IPS-18a (cell line): Measurements from ENCODE around the gene DMD.
"Not testable (repeated sequence)": the region's sequence is repeated elsewhere in the genome, so short reads cannot be mapped to it uniquely, and the experiment has no call there.

ENCODE experiments used
- H3K27ac ChIP-seq: one replicate; pipeline ENCODE4 v1.5.1; 2013; ENCODE audit warnings: low read length
- H3K27me3 ChIP-seq: one replicate; pipeline ENCODE4 v1.6.1; 2013; ENCODE audit warnings: mild to moderate bottlenecking, low read length; ENCODE audit not compliant: control insufficient read depth, insufficient read depth
- H3K36me3 ChIP-seq: one replicate; pipeline ENCODE4 v1.6.1; 2013; ENCODE audit warnings: low read depth, low read length; ENCODE audit not compliant: control insufficient read depth
- H3K4me1 ChIP-seq: one replicate; pipeline ENCODE4 v1.6.1; 2013; ENCODE audit warnings: low read depth, low read length; ENCODE audit not compliant: control insufficient read depth
- H3K4me3 ChIP-seq: one replicate; pipeline ENCODE4 v1.5.1; 2013; ENCODE audit warnings: low read length
- H3K9ac ChIP-seq: one replicate; pipeline ENCODE4 v1.6.1; 2013; ENCODE audit warnings: mild to moderate bottlenecking, low read length, moderate library complexity
- H3K9me3 ChIP-seq: one replicate; pipeline ENCODE4 v1.6.1; 2013; ENCODE audit warnings: low read depth, low read length; ENCODE audit not compliant: control insufficient read depth

The DMD gene

DNA sequence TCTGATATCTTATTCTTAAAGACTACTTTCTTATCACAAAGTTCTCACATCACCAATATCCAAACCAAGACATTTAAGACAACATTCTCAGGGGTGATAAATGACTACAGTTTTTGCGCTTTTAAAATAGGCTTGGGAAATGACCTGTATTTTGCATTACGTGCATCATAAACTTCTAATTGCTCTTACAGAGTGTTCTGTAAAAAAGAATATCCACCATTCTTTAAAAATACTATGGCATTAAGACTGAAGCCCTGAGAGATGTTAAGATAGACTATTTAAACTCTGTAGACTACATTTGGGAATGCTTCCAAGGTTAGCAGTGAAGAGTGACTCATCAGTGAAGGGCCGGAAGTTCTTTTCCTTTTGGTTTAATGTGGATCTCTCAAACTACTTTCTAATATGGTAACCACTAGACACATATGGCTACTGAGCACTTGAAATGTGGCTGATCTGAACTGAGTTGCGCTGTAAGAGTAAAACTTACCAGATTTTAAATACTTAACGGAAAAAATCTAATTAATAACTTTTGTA, 1620.7 kb downstream of the DMD start:
- Histone ChIP-seq H3K36me3 (no peaks in the 10 kb centered on the region), H3K9ac (no peak overlapping the region), H3K4me1 (no peaks in the 10 kb centered on the region), H3K9me3 (peaks cover 17% of the 10 kb centered on the region), H3K27me3 (no peaks in the 10 kb centered on the region), H3K27ac (no peak overlapping the region), H3K4me3 (no peak overlapping the region)

GRCh38 chrX:31589503-31589902, 1621.8 kb downstream of the DMD start:
- no peaks in the 10 kb centered on the region for H3K4me1 ChIP-seq
- no peaks in the 10 kb centered on the region for H3K27me3 ChIP-seq
- no peak overlapping the region for H3K27ac ChIP-seq
- peaks cover 13% of the 10 kb centered on the region for H3K9me3 ChIP-seq
- no peaks in the 10 kb centered on the region for H3K36me3 ChIP-seq
- H3K4me3 ChIP-seq, result no peak overlapping the region
- no peak overlapping the region for H3K9ac ChIP-seq

GRCh38 chrX:31588355-31588754, 1623.0 kb downstream of the DMD start:
- Histone ChIP-seq H3K4me3 (no peak overlapping the region), H3K27ac (no peak overlapping the region), H3K9me3 (peaks cover 13% of the 10 kb centered on the region), H3K27me3 (no peaks in the 10 kb centered on the region), H3K9ac (no peak overlapping the region), H3K36me3 (no peaks in the 10 kb centered on the region), H3K4me1 (no peaks in the 10 kb centered on the region)

DNA sequence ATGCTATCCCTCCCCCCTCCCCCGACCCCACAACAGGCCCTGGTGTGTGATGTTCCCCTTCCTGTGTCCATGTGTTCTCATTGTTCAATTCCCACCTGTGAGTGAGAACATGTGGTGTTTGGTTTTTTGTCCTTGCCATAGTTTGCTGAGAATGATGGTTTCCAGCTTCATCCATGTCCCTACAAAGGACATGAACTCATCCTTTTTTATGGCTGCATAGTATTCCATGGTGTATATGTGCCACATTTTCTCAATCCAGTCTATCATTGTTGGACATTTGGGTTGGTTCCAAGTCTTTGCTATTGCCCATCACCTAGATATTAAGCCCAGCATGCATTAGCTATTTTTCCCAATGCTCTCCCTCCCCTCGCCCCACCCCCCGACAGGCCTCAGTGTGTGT, 1627.5 kb downstream of the DMD start:
- not testable (repeated sequence) for H3K9me3 ChIP-seq, H3K4me1 ChIP-seq

DNA sequence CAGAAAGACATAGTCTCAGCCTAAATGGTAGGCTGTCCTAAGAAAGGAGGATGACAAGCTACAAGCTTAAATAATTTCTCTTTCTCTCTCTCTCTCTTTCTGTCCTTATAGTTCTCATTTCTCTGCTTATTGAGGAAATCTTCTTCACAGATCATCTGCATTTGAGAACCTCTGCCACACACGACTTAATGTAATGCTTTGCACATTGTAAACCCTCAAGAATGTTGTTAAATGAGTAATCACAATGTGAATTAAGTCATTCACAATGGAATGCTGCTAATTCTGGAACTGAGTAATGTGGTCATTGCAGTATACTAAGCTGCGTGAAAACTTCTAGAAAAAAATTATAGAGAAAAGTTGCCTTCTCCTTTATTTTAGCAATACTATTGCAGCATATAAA, 1630.6 kb downstream of the DMD start:
- H3K4me1 ChIP-seq, result peaks cover 4% of the 10 kb centered on the region
- H3K36me3 ChIP-seq, result no peaks in the 10 kb centered on the region
- no peak overlapping the region for H3K4me3 ChIP-seq
- no peaks in the 10 kb centered on the region for H3K27me3 ChIP-seq
- no peak overlapping the region for H3K9ac ChIP-seq
- H3K27ac ChIP-seq, result no peak overlapping the region
- H3K9me3 ChIP-seq, result peaks cover 5% of the 10 kb centered on the region

More for the DNA sequence above, 1627.5 kb downstream of the DMD start:
- not testable (repeated sequence) for H3K36me3 ChIP-seq, H3K9ac ChIP-seq, H3K27ac ChIP-seq, H3K4me3 ChIP-seq, H3K27me3 ChIP-seq

DNA sequence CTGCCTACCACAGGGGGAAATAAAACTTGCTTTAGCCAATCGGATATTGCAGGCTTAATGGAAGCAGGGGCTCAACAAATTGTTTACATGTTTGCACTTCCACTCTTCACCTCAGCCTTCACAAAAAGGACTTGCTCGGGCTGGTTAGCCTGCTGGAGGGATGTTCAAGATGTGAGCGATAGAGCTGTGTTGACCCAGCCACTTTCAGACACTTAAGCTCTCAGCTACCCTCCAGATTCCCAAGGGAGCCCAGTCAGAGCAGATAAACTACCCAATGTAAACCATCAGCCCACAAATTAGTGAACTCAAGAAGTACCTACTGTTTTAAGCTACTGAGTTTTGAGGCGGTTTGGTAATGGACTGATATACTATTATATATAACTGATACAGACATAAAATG, 1631.1 kb downstream of the DMD start:
- Histone ChIP-seq H3K27ac (no peak overlapping the region), H3K36me3 (no peaks in the 10 kb centered on the region), H3K4me3 (no peak overlapping the region), H3K27me3 (no peaks in the 10 kb centered on the region), H3K9me3 (peaks cover 5% of the 10 kb centered on the region), H3K4me1 (peaks cover 4% of the 10 kb centered on the region), H3K9ac (no peak overlapping the region)

DNA sequence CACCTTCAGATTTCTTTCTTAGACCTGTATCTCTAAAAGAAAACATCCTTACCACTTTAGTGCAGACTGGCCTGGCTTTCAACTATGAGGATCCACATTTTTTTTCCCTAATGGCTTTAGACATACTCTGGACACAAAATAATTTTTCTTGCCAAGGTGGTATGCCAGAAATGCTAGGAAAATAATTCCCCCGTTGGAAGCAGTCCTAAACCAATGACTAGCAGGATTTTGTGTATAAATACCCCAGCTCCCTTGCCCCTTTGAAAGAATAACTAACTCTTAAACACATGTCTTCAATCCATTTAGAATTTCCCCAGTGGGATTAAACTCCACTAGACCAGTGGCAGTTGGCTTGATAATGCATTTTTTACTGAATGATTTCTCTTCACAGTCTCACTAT, 1639.0 kb downstream of the DMD start:
- no peak overlapping the region for H3K4me3 ChIP-seq
- no peak overlapping the region for H3K27ac ChIP-seq
- peaks cover 13% of the 10 kb centered on the region for H3K9me3 ChIP-seq
- no peaks in the 10 kb centered on the region for H3K4me1 ChIP-seq
- no peak overlapping the region for H3K9ac ChIP-seq
- H3K27me3 ChIP-seq, result no peaks in the 10 kb centered on the region
- no peaks in the 10 kb centered on the region for H3K36me3 ChIP-seq

- Histone ChIP-seq H3K9me3 (peaks cover 17% of the 10 kb centered on the region), H3K36me3 (no peaks in the 10 kb centered on the region), H3K27me3 (no peaks in the 10 kb centered on the region), H3K4me3 (no peak overlapping the region), H3K9ac (no peak overlapping the region), H3K4me1 (no peaks in the 10 kb centered on the region), H3K27ac (no peak overlapping the region)
These were observed 1640.7 kb downstream of the DMD start for GRCh38 chrX:31570658-31571057.

DNA sequence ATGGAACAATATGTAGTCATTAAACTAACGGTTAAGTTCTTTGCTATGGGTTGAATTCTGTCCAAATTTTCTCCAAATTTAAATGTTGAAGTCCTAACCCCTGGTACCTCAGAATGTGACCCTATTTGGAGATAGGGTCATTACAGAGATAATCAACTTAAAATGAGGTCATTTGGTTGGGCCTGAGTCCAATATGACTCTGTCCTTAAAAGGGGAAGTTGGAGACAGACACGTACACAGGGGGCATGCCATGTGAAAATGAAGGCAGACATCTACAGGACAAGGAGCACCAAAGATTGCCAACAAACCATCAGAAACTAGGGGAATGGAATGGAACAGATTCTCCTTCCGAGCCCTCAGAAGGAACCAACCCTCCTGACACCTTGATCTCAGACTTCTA, 1647.6 kb downstream of the DMD start:
- H3K36me3 ChIP-seq, result no peaks in the 10 kb centered on the region
- no peak overlapping the region for H3K9ac ChIP-seq
- no peak overlapping the region for H3K4me3 ChIP-seq
- H3K4me1 ChIP-seq, result no peaks in the 10 kb centered on the region
- no peaks in the 10 kb centered on the region for H3K27me3 ChIP-seq
- H3K27ac ChIP-seq, result no peak overlapping the region
- peaks cover 23% of the 10 kb centered on the region for H3K9me3 ChIP-seq

GRCh38 chrX:31555506-31555905, 1655.8 kb downstream of the DMD start:
- Histone ChIP-seq H3K27me3 (no peaks in the 10 kb centered on the region), H3K9me3 (peaks cover 16% of the 10 kb centered on the region), H3K27ac (no peak overlapping the region), H3K36me3 (no peaks in the 10 kb centered on the region), H3K9ac (no peak overlapping the region), H3K4me3 (no peak overlapping the region), H3K4me1 (no peaks in the 10 kb centered on the region)

GRCh38 chrX:31551913-31552312, 1659.4 kb downstream of the DMD start:
- Histone ChIP-seq H3K9me3 (peaks cover 5% of the 10 kb centered on the region), H3K27ac (no peak overlapping the region), H3K4me3 (no peak overlapping the region), H3K27me3 (no peaks in the 10 kb centered on the region), H3K36me3 (no peaks in the 10 kb centered on the region), H3K4me1 (no peaks in the 10 kb centered on the region), H3K9ac (no peak overlapping the region)

GRCh38 chrX:31550158-31550557, 1661.2 kb downstream of the DMD start:
- H3K9ac ChIP-seq, result no peak overlapping the region
- no peaks in the 10 kb centered on the region for H3K36me3 ChIP-seq
- H3K4me1 ChIP-seq, result no peaks in the 10 kb centered on the region
- H3K9me3 ChIP-seq, result peaks cover 5% of the 10 kb centered on the region
- H3K27ac ChIP-seq, result no peak overlapping the region
- no peak overlapping the region for H3K4me3 ChIP-seq
- no peaks in the 10 kb centered on the region for H3K27me3 ChIP-seq
